HG03558 (cell line): ENCODE measurements around the gene ATP1A4.

Experiments used
- ATAC-seq: cut with Tn5 transposase; IDR thresholded peaks from one replicate; pipeline ENCODE4 v1.9.1; 2021; ENCODE audit warnings: moderate number of reproducible peaks; ENCODE audit not compliant: unreplicated experiment; ENCODE audit errors: extremely low read depth

The ATP1A4 gene

DNA sequence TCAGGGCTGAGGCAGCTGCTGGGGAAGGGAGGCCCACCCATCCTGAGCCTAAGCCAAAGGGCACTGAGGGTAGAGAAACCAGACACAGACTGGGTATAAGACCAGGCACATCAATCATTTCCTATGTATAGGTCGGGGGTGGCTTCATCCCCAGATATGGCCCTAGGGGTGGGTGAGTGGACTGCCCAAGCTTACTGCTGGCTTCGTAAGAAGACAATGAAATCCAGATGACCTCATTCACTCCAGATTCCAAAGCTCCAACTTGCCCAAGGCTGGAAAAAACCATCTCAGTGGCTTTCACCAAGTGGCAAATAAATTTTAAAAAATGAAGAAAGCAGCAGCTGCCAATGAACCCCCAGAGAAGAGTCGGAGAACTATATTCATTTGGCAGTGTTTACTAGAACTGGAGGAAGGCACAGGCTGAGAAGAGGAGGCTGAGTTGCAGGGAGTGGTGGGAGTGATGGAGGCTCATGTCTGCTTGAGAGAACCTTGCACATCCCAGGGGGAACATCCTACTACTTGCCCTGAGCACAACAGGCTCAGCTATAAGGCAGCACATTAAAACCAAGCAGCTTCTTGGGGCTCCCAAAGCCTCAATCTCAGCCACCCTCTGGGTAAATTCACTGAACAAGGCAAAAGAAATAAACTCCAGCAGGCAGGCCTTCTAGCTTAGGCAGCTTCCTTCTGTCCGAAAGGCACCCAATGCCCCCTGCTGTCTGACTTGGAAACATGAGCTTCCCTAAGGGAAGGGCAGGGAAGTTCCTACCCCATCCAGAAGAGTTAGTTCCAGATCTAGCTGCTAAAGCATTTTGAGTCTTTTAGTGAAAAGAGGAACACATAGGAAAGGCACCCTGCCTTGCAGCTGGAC lies 67.9 kb downstream of the ATP1A4 start:
- ATAC-seq: no peak

DNA sequence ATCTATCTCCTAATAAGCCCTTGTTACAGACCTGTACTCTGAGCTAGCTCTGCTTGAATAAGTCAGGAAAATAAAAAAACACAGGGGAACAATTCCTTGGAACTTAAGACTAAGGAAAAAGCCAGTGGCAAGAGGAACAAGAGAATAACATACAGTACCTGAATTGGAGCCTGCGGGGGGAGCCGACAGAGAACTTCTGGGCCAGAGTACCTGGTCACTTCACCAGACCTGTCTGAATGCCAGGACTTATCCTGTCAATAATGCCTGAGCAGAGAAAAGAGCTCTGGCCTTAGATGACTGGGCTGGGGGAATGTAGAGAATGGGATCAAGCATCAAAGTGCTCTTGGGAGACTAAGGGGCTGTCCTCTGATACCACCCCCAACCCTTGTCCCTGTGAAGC lies 68.9 kb downstream of the ATP1A4 start:
- ATAC-seq: no peak

DNA sequence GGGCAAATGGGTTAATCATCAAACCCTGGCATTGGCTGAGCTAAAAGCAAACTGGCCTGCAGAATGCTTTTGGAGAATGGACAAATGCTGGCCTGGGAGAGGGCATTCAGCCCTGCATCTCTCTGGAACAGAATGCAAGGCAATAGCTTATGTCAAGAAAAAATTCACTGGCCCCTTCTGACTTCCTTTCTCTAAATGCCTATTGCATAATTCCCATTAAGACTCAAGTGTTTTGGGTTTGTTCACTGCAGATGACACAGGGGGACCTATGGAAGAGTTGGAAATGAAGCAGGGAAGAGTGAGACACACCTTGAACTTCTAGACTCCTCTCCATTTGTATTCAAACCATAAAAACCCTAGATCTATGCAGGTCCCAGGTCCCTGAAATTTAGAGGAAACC lies 69.7 kb downstream of the ATP1A4 start:
- no peak for ATAC-seq

DNA sequence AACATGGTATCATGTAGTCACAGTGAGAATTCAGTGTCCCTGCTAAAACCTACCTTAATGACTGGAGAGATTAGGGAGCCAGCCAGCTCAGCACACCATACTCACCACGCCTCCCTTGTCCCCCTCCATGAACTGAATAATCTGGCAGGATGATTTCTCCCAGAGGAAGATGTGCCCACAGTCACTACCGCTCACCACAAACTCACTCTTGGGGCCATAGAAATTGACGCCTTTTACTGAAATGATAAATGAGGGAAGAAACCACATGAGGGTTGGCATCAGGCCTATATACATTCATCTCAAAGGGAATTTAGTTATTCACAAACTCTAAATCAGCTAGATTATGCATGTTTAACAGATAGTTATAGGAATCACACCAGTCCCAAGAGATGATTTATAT lies 71.1 kb downstream of the ATP1A4 start:
- ATAC-seq: no peak

DNA sequence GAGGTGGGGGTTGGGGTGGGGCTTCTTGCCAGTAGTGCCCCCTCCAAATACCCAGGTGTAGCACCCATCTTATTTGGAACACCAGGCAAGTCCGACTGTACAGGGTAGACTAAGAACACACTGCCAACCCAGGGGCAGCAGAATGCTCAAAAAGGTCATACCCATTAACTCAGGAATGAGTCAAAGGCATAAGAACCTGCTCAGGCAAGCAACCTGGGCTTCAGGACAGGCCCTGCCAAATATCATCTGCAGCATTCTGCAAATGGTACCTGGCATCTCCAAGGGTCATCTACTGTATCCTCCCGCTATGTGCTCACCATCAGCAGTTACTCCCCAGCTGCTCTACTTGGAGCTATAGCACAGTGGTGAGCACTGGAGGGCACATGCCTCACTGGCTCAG lies 73.2 kb downstream of the ATP1A4 start:
- ATAC-seq: no peak

DNA sequence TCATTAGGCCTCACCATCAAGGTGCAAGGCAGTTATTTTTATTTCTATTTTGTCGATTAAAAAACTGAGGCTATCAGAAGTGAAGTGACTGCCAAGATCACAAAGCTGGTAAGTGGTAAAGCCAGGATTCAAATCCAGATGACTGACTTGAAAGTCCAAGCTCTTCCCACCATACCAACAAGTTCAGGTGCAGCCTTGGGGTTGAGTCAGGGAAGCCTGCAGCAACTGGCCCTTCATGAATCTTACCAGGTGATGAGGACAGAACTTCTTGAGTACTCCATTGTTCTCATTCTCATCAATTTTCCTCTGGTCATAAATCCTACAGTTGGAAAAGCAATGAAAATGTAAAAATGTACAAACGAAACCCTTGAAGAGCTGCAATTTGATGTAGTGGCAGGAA lies 73.9 kb downstream of the ATP1A4 start:
- no peak for ATAC-seq

DNA sequence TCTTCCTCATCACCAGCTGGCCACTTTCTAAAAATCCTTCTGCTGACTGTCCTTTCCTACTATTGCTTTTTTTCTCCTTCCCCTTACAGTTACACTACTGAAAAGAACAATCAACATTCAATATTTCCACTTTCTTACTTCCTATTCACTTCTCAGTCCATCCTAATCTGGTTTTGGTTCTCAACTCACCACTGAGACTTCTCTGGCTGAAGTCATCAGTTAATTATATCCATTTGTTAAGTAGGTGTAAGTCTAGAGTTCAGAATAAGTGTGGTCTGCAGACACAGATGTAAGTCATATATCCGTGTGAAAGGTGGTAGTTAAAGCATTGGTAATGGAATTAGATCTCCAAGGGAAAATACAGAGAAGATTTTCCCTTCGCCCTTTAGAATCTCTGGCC lies 75.2 kb downstream of the ATP1A4 start:
- no peak for ATAC-seq

DNA sequence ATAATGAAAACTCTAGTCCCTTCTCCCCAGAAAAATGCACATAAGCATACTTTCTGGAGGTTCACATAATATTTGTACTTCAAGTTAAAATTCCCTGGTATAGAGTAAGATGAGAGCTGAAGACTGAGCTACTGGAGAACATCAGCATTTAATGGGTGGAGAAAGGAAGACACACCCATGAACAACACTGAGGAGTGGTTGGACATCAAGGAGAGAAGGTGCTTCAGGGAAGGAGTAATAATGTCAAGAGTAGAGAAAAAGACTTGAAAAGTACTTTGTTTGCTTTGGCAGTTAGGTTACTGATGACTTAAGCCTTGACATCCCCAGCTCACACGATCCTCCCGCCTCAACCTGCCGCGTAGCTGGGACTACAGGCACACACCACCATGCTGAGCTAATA lies 75.6 kb downstream of the ATP1A4 start:
- ATAC-seq: no peak

DNA sequence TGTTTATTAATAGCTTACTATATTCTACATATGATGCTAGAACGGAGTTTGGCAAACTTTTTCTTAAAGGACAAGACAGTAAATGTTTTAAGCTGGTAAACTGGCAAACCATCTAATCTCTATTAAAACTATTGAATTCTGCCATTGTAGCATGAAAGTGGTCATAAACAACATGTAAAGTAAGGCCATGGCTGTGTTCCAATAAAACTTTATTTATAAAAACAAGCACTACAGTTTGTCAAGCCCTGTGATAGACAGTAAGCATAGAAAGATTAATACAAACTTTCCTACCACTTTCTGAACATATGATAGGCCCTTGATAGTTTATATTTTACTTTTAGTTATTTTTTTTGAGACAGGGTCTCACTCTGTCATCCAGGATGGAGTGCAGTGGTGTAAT lies 76.2 kb downstream of the ATP1A4 start:
- no peak for ATAC-seq

DNA sequence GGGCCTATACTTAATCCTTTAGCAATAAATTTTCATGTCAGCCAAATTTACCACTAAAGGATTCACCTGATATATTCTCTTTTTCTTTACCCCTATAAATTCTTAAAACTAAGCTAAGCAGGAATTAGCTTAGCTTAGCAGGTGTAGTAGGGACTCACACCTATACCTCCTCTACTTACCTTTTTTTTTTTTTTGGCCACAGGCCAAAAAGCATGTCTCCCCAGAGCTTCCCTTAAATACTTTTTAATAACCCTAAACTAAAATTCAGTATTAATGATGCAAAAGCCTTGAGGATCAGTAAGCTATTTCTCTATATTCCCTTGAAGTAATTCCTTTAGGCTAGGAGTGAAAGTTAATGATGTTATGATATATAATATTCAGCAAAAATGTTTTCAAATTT lies 77.0 kb downstream of the ATP1A4 start:
- ATAC-seq: no peak

DNA sequence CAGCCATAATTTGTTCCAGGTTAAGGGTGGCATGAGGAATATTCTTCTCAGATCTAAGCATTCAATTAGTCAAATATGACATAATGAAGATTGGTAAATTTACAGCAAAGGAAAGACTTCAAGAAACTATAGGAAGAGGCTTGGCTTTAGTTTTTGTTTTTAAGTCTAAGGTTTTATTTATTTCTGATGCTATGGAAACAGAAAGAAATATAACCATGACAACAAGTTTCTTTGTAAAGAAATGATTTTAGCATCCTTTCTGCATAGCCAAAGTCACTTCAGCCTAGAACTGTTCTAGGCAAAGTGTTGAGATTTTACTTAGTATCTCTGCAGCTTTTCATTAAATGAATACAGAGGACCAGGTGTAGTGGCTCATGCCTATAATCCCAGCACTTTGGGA lies 81.5 kb downstream of the ATP1A4 start:
- ATAC-seq: no peak
